ENCODE results near the gene TADA2B.
A peak's percentile ranks its signal among the peaks of the same experiment; 100 is the strongest.
"Not testable (repeated sequence)": the region's sequence is repeated elsewhere in the genome, so short reads cannot be mapped to it uniquely, and the experiment has no call there.

Gene TADA2B

GRCh38 chr4:7059662-7060061 lies 16.5 kb downstream of the TADA2B start:
- DNase-seq (ENCODE audit: low read depth): no peak

GRCh38 chr4:7060346-7061150 lies 17.4 kb downstream of the TADA2B start:
- no peak for DNase-seq (ENCODE audit: low read depth)

GRCh38 chr4:7061815-7062214 lies 18.6 kb downstream of the TADA2B start:
- DNase-seq (ENCODE audit: low read depth): no peak

- peak; percentile 63 for DNase-seq (ENCODE audit: low read depth)
These were observed 19.6 kb downstream of the TADA2B start for GRCh38 chr4:7062816-7063215.

GRCh38 chr4:7063362-7063761 lies 20.2 kb downstream of the TADA2B start:
- no peak for DNase-seq (ENCODE audit: low read depth)

- DNase-seq (ENCODE audit: low read depth): no peak
These were observed 22.8 kb downstream of the TADA2B start for GRCh38 chr4:7066006-7066405.

- DNase-seq (ENCODE audit: low read depth): no peak
These were observed 23.3 kb downstream of the TADA2B start for GRCh38 chr4:7066493-7066892.

- no peak for DNase-seq (ENCODE audit: low read depth)
These were observed 23.9 kb downstream of the TADA2B start for GRCh38 chr4:7067126-7067451.

GRCh38 chr4:7067452-7068278 lies 24.5 kb downstream of the TADA2B start, which contains the start of gene GRPEL1:
Gene GRPEL1, minus strand, starts transcription at chr4:7068064. Its CDS starts 32 bp downstream, at chr4:7068032.
- peak; percentile 99 for DNase-seq (ENCODE audit: low read depth)

GRCh38 chr4:7068279-7068842 lies 25.2 kb downstream of the TADA2B start:
- DNase-seq (ENCODE audit: low read depth): no peak

GRCh38 chr4:7068883-7069282 lies 25.7 kb downstream of the TADA2B start:
- no peak for DNase-seq (ENCODE audit: low read depth)

GRCh38 chr4:7070729-7071511 lies 27.7 kb downstream of the TADA2B start:
- DNase-seq (ENCODE audit: low read depth): peak; percentile 52

GRCh38 chr4:7073059-7073458 lies 29.9 kb downstream of the TADA2B start:
- no peak for DNase-seq (ENCODE audit: low read depth)

- peak; percentile 65 for DNase-seq (ENCODE audit: low read depth)
These were observed 30.6 kb downstream of the TADA2B start for GRCh38 chr4:7073526-7074390.

- DNase-seq (ENCODE audit: low read depth): no peak
These were observed 31.3 kb downstream of the TADA2B start for GRCh38 chr4:7074426-7074825.

- no peak for DNase-seq (ENCODE audit: low read depth)
These were observed 33.0 kb downstream of the TADA2B start for GRCh38 chr4:7075962-7076695.

- DNase-seq (ENCODE audit: low read depth): no peak
These were observed 33.5 kb downstream of the TADA2B start for GRCh38 chr4:7076696-7077082.

- DNase-seq (ENCODE audit: low read depth): no peak
These were observed 34.2 kb downstream of the TADA2B start for GRCh38 chr4:7077371-7077770.

GRCh38 chr4:7078025-7078424 lies 34.9 kb downstream of the TADA2B start:
- DNase-seq (ENCODE audit: low read depth): no peak

GRCh38 chr4:7079483-7079882 lies 36.3 kb downstream of the TADA2B start:
- DNase-seq (ENCODE audit: low read depth): not testable (repeated sequence)

Data from amniotic epithelial cell (primary cell).